EL (cell line): ENCODE measurements around the gene IL15.
"Not testable (repeated sequence)": the region's sequence is repeated elsewhere in the genome, so short reads cannot be mapped to it uniquely, and the experiment has no call there.

Source experiments
- DNase-seq: peaks from one replicate; pipeline ENCODE4 v3.0.0-alpha.2; 2016

The IL15 gene

GRCh38 chr4:141636082-141636770 lies at the start of gene IL15:
TSS of gene IL15 (plus strand) at chr4:141636583. CDS start at chr4:141719465, 82,882 bp downstream.
- peak; percentile 78 for DNase-seq

- peak; percentile 57 for DNase-seq
Measured at GRCh38 chr4:141587897-141588296, 48.5 kb upstream of the IL15 start.

GRCh38 chr4:141595531-141595930 lies 40.9 kb upstream of the IL15 start:
- DNase-seq: no peak

- DNase-seq: peak; percentile 10
Measured at GRCh38 chr4:141599853-141600252, 36.5 kb upstream of the IL15 start.

GRCh38 chr4:141604683-141605082 lies 31.7 kb upstream of the IL15 start:
- not testable (repeated sequence) for DNase-seq

- no peak for DNase-seq
Measured at GRCh38 chr4:141605425-141605856, 30.9 kb upstream of the IL15 start.

GRCh38 chr4:141609243-141609642 lies 27.1 kb upstream of the IL15 start:
- no peak for DNase-seq

GRCh38 chr4:141610365-141610764 lies 26.0 kb upstream of the IL15 start:
- no peak for DNase-seq

- DNase-seq: no peak
Measured at GRCh38 chr4:141614878-141615586, 21.4 kb upstream of the IL15 start.

- not testable (repeated sequence) for DNase-seq
Measured at GRCh38 chr4:141615587-141615918, 20.8 kb upstream of the IL15 start.

GRCh38 chr4:141620715-141621114 lies 15.7 kb upstream of the IL15 start:
- DNase-seq: no peak

- no peak for DNase-seq
Measured at GRCh38 chr4:141625023-141625422, 11.4 kb upstream of the IL15 start.

- no peak for DNase-seq
Measured at GRCh38 chr4:141630854-141631253, 5.5 kb upstream of the IL15 start.

GRCh38 chr4:141635736-141636081 lies 674 bp upstream of the IL15 start:
- no peak for DNase-seq

- peak; percentile 72 for DNase-seq
Measured at GRCh38 chr4:141636771-141637460, 533 bp downstream of the IL15 start.

GRCh38 chr4:141637565-141637964 lies 1.2 kb downstream of the IL15 start:
- DNase-seq: no peak

- peak; percentile 38 for DNase-seq
Measured at GRCh38 chr4:141638230-141638629, 1.8 kb downstream of the IL15 start.

GRCh38 chr4:141640696-141641095 lies 4.3 kb downstream of the IL15 start:
- no peak for DNase-seq

GRCh38 chr4:141642063-141642462 lies 5.7 kb downstream of the IL15 start:
- no peak for DNase-seq

GRCh38 chr4:141642711-141643110 lies 6.3 kb downstream of the IL15 start:
- no peak for DNase-seq

GRCh38 chr4:141643557-141643956 lies 7.2 kb downstream of the IL15 start:
- peak; percentile 87 for DNase-seq

GRCh38 chr4:141645611-141646340 lies 9.4 kb downstream of the IL15 start:
- peak; percentile 91 for DNase-seq

GRCh38 chr4:141646969-141647368 lies 10.6 kb downstream of the IL15 start:
- peak; percentile 33 for DNase-seq
